Fibroblast of lung (primary cell): ENCODE measurements around the gene HK2.

Experiments used
- EZH2 ChIP-seq: IDR thresholded peaks from 2 replicates; pipeline ENCODE4 v1.5.1; 2012; ENCODE audit warnings: low read length, control low read depth, mild to moderate bottlenecking; ENCODE audit errors: missing control alignments
- TF ChIP-seq, protein P1 (sequence below), 2 donors: IDR thresholded peaks in 1 of 2; conservative IDR thresholded peaks in 1 of 2; 1 replicate in 1 of 2; 2 replicates in 1 of 2; pipeline ENCODE4 v1.5.1; 2011 to 2012; ENCODE audit warnings: low read length in 2 of 2, control low read depth in 1 of 2, inconsistent platforms in 1 of 2, low read depth in 1 of 2, mild to moderate bottlenecking in 1 of 2

DNA sequence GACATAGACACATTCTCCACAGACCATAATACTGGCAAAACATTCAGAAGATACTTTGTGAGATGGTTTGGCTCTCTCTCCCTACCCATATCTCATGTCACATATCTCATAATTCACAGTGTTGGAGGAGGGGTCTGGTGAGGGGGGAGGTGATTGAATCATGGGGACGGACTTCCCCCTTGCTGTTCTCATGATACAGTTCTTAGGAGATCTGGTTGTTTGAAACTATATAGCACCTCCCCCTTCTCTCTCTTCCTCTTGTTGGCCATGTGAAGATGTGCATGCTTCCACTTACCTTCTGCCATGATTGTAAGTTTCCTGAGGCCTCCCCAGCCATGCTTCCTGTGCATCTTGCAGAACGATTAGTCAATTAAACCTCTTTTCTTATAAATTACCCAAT is 61.1 kb downstream of the HK2 start:
- TF ChIP-seq, protein P1, sequence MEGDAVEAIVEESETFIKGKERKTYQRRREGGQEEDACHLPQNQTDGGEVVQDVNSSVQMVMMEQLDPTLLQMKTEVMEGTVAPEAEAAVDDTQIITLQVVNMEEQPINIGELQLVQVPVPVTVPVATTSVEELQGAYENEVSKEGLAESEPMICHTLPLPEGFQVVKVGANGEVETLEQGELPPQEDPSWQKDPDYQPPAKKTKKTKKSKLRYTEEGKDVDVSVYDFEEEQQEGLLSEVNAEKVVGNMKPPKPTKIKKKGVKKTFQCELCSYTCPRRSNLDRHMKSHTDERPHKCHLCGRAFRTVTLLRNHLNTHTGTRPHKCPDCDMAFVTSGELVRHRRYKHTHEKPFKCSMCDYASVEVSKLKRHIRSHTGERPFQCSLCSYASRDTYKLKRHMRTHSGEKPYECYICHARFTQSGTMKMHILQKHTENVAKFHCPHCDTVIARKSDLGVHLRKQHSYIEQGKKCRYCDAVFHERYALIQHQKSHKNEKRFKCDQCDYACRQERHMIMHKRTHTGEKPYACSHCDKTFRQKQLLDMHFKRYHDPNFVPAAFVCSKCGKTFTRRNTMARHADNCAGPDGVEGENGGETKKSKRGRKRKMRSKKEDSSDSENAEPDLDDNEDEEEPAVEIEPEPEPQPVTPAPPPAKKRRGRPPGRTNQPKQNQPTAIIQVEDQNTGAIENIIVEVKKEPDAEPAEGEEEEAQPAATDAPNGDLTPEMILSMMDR (conservative IDR thresholded peaks at IDR 0.05 in 1 of 2, IDR thresholded peaks at IDR 0.05 in 1 of 2; ENCODE audit: low read depth in 1 of 2, low read length in 2 of 2): no peak
- no peak for TF ChIP-seq EZH2
